Medulla oblongata (tissue), 1 donor: ENCODE measurements around the gene BCL2.
"Not testable (repeated sequence)": the region's sequence is repeated elsewhere in the genome, so short reads cannot be mapped to it uniquely, and the experiment has no call there.

Experiments used
- DNase-seq: peaks from one replicate; pipeline ENCODE4 v3.0.0-alpha.2; 2015; ENCODE audit errors: extremely low spot score

Gene BCL2

GRCh38 chr18:63199743-63200241 lies 119.8 kb downstream of the BCL2 start:
- no peak for DNase-seq

GRCh38 chr18:63198868-63199742 lies 120.5 kb downstream of the BCL2 start:
- no peak for DNase-seq

- DNase-seq: no peak
Observed at GRCh38 chr18:63198098-63198760, 121.3 kb downstream of the BCL2 start.

GRCh38 chr18:63197246-63197869 lies 122.2 kb downstream of the BCL2 start:
- DNase-seq: no peak

- no peak for DNase-seq
Observed at GRCh38 chr18:63195326-63196159, 124.0 kb downstream of the BCL2 start.

- DNase-seq: no peak
Observed at GRCh38 chr18:63192885-63193349, 126.7 kb downstream of the BCL2 start.

GRCh38 chr18:63192126-63192884 lies 127.3 kb downstream of the BCL2 start:
- no peak for DNase-seq

GRCh38 chr18:63191413-63191812 lies 128.2 kb downstream of the BCL2 start:
- no peak for DNase-seq

- DNase-seq: not testable (repeated sequence)
Observed at GRCh38 chr18:63190838-63191237, 128.7 kb downstream of the BCL2 start.

- DNase-seq: no peak
Observed at GRCh38 chr18:63189817-63190216, 129.8 kb downstream of the BCL2 start.

GRCh38 chr18:63189041-63189440 lies 130.5 kb downstream of the BCL2 start:
- no peak for DNase-seq

- no peak for DNase-seq
Observed at GRCh38 chr18:63187791-63188460, 131.6 kb downstream of the BCL2 start.

- DNase-seq: no peak
Observed at GRCh38 chr18:63187223-63187574, 132.4 kb downstream of the BCL2 start.

- DNase-seq: no peak
Observed at GRCh38 chr18:63186520-63187222, 132.9 kb downstream of the BCL2 start.

GRCh38 chr18:63185984-63186383 lies 133.6 kb downstream of the BCL2 start:
- no peak for DNase-seq

- DNase-seq: no peak
Observed at GRCh38 chr18:63183952-63184770, 135.4 kb downstream of the BCL2 start.

GRCh38 chr18:63183378-63183777 lies 136.2 kb downstream of the BCL2 start:
- DNase-seq: no peak

- DNase-seq: no peak
Observed at GRCh38 chr18:63182861-63183260, 136.7 kb downstream of the BCL2 start.

- no peak for DNase-seq
Observed at GRCh38 chr18:63182310-63182772, 137.2 kb downstream of the BCL2 start.
